RWPE2 (cell line): Measurements from ENCODE around the gene SH3PXD2A.

Source experiments
- ATAC-seq: fragments of 200-7000 bp; cut with Tn5 transposase; 3 replicates; pipeline ENCODE4 v1.9.1; 2021; ENCODE audit warnings: low read depth
- DNase-seq: peaks from one replicate; pipeline ENCODE4 v3.0.0-alpha.2; 2020; ENCODE audit warnings: low spot score
- H3K27ac ChIP-seq: fragments of 450-650 bp; 2 replicates; pipeline ENCODE4 v1.5.1; 2017; ENCODE audit warnings: mild to moderate bottlenecking; ENCODE audit not compliant: poor library complexity, severe bottlenecking
- H3K27me3 ChIP-seq: fragments of 250-450 bp; sonication (Bioruptor Pico); 2 replicates; pipeline ENCODE4 v1.5.1; 2021; ENCODE audit warnings: mild to moderate bottlenecking, moderate library complexity; ENCODE audit not compliant: insufficient read depth, poor library complexity, severe bottlenecking
- H3K36me3 ChIP-seq: fragments of 250-450 bp; sonication (Bioruptor Pico); 2 replicates; pipeline ENCODE4 v1.5.1; 2020; ENCODE audit warnings: low read depth, mild to moderate bottlenecking, moderate library complexity
- H3K4me1 ChIP-seq: fragments of 250-450 bp; sonication (Bioruptor Pico); 2 replicates; pipeline ENCODE4 v1.5.1; 2021; ENCODE audit warnings: mild to moderate bottlenecking, moderate library complexity; ENCODE audit not compliant: insufficient read depth, poor library complexity, severe bottlenecking
- H3K4me3 ChIP-seq: fragments of 250-450 bp; sonication (Bioruptor Pico); 2 replicates; pipeline ENCODE4 v1.5.1; 2021; ENCODE audit warnings: mild to moderate bottlenecking, moderate library complexity; ENCODE audit not compliant: severe bottlenecking
- H3K9me3 ChIP-seq: fragments of 250-450 bp; sonication (Bioruptor Pico); 2 replicates; pipeline ENCODE4 v1.5.1; 2021; ENCODE audit warnings: mild to moderate bottlenecking, moderate library complexity; ENCODE audit not compliant: severe bottlenecking
- CTCF ChIP-seq: fragments of 450-650 bp; IDR thresholded peaks from one replicate; pipeline ENCODE4 v1.5.1; 2017; ENCODE audit warnings: mild to moderate bottlenecking, moderate library complexity; ENCODE audit not compliant: poor library complexity, severe bottlenecking

The SH3PXD2A gene

GRCh38 chr10:103575416-103576075 lies 279.8 kb downstream of the SH3PXD2A start:
- H3K9me3 ChIP-seq = no peaks in the 10 kb centered on the region
- ATAC-seq = no peak
- H3K36me3 ChIP-seq = no peaks in the 10 kb centered on the region
- no peaks in the 10 kb centered on the region for H3K4me1 ChIP-seq
- no peak overlapping the region for H3K27ac ChIP-seq
- TF ChIP-seq CTCF = no peak
- H3K4me3 ChIP-seq = no peak overlapping the region
- H3K27me3 ChIP-seq = no peaks in the 10 kb centered on the region
- no peak for DNase-seq

- no peak for ATAC-seq
Observed at GRCh38 chr10:103574097-103575061, 281.0 kb downstream of the SH3PXD2A start.

GRCh38 chr10:103573205-103573487 lies 282.2 kb downstream of the SH3PXD2A start:
- Histone ChIP-seq H3K36me3 (no peaks in the 10 kb centered on the region), H3K9me3 (no peaks in the 10 kb centered on the region)
- ATAC-seq = no peak

More at GRCh38 chr10:103574097-103575061, 281.0 kb downstream of the SH3PXD2A start:
- H3K4me3 ChIP-seq = no peak overlapping the region
- H3K27me3 ChIP-seq = no peaks in the 10 kb centered on the region
- no peaks in the 10 kb centered on the region for H3K4me1 ChIP-seq
- DNase-seq = no peak
- H3K36me3 ChIP-seq = no peaks in the 10 kb centered on the region
- TF ChIP-seq CTCF = no peak
- no peaks in the 10 kb centered on the region for H3K9me3 ChIP-seq
- H3K27ac ChIP-seq = no peak overlapping the region

GRCh38 chr10:103572347-103573204 lies 282.8 kb downstream of the SH3PXD2A start:
- no peak for DNase-seq
- no peak for TF ChIP-seq CTCF

More at GRCh38 chr10:103573205-103573487, 282.2 kb downstream of the SH3PXD2A start:
- H3K4me3 ChIP-seq = no peak overlapping the region
- TF ChIP-seq CTCF = no peak
- H3K27me3 ChIP-seq = no peaks in the 10 kb centered on the region
- no peak for DNase-seq
- H3K4me1 ChIP-seq = no peaks in the 10 kb centered on the region
- no peak overlapping the region for H3K27ac ChIP-seq

More at GRCh38 chr10:103572347-103573204, 282.8 kb downstream of the SH3PXD2A start:
- H3K27me3 ChIP-seq = no peaks in the 10 kb centered on the region
- no peak for ATAC-seq
- no peaks in the 10 kb centered on the region for H3K36me3 ChIP-seq
- H3K9me3 ChIP-seq = no peaks in the 10 kb centered on the region
- no peaks in the 10 kb centered on the region for H3K4me1 ChIP-seq
- H3K4me3 ChIP-seq = no peak overlapping the region
- no peak overlapping the region for H3K27ac ChIP-seq
